GF-D8 (cell line): Measurements from ENCODE around the gene TMEM117.
"Not testable (repeated sequence)": the region's sequence is repeated elsewhere in the genome, so short reads cannot be mapped to it uniquely, and the experiment has no call there.

Source experiments
- DNase-seq: peaks from one replicate; lab custom pipeline; 2025; lab: John Stamatoyannopoulos, UW

TMEM117 gene

GRCh38 chr12:44224399-44225148 is 388.7 kb downstream of the TMEM117 start:
- no peak for DNase-seq

- DNase-seq: no peak
These were observed 389.2 kb downstream of the TMEM117 start for GRCh38 chr12:44225149-44225510.

GRCh38 chr12:44227616-44228015 is 391.7 kb downstream of the TMEM117 start:
- no peak for DNase-seq

DNA sequence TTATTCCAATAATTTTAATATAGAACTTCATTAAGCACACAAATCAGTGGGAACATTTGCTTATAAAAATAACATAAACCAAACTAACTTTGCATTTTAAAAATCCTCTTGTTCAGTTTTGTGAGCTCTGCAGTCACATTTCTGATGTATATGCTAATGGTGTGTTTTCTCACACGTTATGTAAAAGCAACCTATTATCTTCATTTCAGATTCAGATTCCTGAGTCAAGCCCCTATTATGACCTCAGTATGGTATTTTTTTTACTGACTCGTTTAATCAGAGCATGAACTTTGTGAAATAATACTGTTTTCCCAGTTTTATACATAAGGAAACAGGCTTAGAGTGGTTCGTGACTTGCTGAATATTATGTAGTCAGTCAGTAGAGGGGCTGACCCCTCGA is 394.0 kb downstream of the TMEM117 start:
- DNase-seq: no peak

- DNase-seq: no peak
These were observed 399.8 kb downstream of the TMEM117 start for GRCh38 chr12:44235674-44236073.

GRCh38 chr12:44240186-44240585 is 404.3 kb downstream of the TMEM117 start:
- DNase-seq: no peak

- no peak for DNase-seq
These were observed 410.1 kb downstream of the TMEM117 start for GRCh38 chr12:44245932-44246331.

DNA sequence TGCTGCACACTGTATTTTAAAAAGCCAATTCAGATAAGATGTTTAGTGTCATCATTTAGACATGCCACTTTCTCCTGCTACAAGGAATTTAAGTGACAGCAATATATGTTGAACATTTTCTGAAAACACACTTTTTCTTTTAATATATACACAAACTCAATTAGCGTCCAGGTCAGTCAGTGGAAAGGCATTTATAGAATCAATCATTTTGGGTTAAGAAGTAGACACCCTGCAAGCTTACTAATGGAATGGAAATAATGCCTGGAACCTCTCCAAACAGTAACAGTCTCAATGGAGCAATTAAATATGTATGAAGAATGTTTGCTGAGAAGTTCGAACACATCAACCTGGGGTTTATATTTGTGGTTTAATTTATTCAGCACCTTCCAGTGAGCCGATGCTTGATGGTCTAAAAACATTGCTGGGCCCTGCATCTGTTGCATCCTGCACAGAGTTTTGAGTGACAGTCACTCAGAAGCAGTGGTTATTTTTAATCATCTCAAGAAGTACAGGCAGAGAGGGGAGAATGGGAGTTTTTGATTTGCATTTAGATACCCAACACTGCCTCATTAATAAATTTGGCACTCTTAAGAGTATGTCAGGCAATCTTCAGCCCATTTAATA is 410.7 kb downstream of the TMEM117 start:
- no peak for DNase-seq

- no peak for DNase-seq
These were observed 411.7 kb downstream of the TMEM117 start for GRCh38 chr12:44247588-44247987.

DNA sequence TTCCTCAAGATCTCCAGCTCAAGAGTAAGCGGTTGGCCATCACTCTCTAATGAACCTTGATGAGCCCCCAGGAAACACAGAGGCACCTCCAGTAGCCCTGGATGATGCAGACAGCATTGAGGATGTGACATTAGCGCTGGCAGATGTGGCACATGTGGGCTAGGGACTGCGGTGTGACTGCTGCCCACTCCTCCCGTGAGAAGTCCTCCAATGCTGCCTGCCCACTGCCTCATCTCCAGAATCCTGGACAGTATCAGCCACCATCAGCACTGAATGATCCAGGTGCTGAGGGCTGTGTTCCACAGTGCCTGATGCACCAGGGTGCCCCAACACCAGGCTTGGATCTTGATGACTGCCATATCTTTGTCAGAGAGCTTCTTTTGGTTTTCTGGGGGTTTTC is 412.6 kb downstream of the TMEM117 start:
- no peak for DNase-seq

DNA sequence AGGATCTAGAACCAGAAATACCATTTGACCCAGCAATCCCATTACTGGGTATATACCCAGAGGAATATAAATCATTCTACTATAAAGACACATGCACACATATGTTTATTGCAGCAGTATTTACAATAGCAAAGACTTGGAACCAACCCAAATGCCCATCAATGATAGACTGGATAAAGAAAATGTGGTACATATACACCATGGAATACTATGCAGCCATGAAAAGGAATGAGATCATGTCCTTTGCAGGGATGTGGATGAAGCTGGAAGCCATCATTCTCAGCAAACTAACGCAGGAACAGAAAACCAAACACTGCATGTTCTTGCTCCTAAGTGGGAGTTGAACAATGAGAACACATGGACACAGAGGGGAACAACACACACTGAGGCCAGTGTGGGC is 414.6 kb downstream of the TMEM117 start:
- DNase-seq: not testable (repeated sequence)

GRCh38 chr12:44253338-44253856 is 417.5 kb downstream of the TMEM117 start:
- DNase-seq: no peak

- DNase-seq: no peak
These were observed 422.4 kb downstream of the TMEM117 start for GRCh38 chr12:44258246-44258645.

DNA sequence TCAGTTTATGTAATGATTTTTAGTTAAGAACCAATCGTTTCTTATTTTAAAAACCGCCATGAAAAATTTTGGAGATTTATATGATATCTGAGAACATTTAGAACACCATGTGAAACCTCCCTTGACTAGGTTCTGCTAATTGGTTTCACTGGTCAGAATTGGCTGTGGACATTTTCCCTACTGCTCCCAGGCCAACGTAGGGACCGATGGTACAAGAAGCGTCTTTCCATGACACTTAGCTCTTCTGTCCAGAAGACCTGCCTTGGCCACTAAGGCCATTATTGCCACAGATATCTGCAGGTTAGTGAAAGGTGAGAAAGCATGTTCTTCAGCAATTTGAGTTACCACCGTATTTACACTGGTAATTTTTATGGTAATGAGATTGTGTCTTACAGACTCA is 424.0 kb downstream of the TMEM117 start:
- no peak for DNase-seq

- DNase-seq: no peak
These were observed 424.7 kb downstream of the TMEM117 start for GRCh38 chr12:44260581-44260980.

DNA sequence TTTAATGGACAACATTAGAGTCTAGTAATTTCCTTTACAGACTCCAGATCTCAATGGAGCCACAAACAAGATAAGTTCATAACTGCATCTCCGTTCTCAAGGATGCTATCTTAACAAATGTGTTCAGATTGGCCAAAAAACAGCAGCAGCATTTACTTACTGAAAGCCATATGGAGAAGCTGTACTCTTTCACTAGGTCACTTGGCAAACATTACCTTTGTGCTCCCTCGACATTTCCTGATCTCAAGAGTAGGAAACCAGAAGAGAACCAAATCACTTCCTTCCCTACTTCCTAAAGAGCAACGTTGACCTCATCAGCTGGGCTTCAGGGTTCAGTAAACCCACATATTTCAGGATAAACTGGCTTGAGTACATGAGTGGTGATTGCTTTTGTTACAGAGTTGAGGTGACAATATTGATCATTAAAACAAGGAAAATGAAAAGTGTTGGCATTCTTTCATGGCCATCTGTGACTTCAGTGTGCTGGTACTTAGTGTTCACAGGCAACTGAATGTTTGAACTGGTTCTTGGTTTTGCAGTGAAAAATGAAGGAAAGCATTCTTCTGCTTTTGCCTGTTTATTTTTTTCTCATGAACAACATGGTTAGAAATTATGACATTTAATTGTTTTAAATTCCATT is 449.6 kb downstream of the TMEM117 start:
- DNase-seq: no peak

DNA sequence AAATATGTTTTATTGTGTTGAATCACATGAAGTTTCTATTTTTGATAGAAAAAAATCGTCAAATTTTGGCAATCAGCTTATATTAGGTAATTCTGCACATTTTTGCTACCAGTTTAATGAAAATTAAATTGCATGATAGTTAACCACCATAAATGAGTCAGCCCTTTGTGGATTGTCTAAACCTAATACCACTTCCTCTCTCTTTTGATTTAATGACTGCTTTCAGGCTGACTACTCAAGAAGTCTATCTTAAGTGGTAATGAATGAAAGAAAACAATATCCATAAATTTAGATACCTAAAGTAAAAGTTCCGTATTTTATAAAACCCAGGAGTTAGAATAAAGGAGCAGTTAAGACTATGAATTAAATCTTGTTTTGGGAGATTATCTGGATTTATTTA is 450.5 kb downstream of the TMEM117 start:
- no peak for DNase-seq

GRCh38 chr12:44286821-44287505 is 451.1 kb downstream of the TMEM117 start:
- DNase-seq: no peak

GRCh38 chr12:44287545-44287944 is 451.7 kb downstream of the TMEM117 start:
- no peak for DNase-seq

DNA sequence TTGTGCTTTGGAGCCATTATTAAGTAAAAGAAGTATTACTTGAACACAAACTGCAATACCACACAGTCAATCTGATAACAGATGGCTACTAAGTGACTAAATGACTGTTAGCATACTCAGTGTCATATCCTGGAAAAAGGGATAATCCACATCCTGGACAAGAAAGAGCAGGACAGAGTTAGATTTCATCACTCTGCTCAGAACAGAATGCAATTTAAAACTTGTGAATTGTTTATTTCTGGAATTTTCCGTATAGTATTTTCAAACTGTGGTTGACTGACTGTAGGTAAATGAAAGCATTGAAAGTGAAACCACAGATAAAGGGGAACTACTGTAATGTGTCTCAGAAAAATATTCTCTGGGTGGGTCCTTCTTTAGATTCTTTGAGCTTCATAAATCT is 458.8 kb downstream of the TMEM117 start:
- DNase-seq: no peak

GRCh38 chr12:44295958-44296623 is 460.2 kb downstream of the TMEM117 start:
- DNase-seq: no peak

- no peak for DNase-seq
These were observed 460.8 kb downstream of the TMEM117 start for GRCh38 chr12:44296624-44297197.
